ENCODE results near the gene ASPM.

- TF ChIP-seq SMC3 (IDR thresholded peaks at IDR 0.05; ENCODE audit: low read depth, low read length) (no peak), IRF3 (IDR thresholded peaks at IDR 0.05; ENCODE audit: low read depth, low read length) (no peak), FOXM1 (IDR thresholded peaks at IDR 0.05; ENCODE audit: low read depth) (no peak), CTCF (IDR thresholded peaks at IDR 0.05) (no peak), JUND (IDR thresholded peaks at IDR 0.05) (no peak)
Observed at GRCh38 chr1:197092491-197093023, 53.9 kb downstream of the ASPM start.
